GM21825 (cell line): ENCODE data around the gene OR8S1.
"Not testable (repeated sequence)": the region's sequence is repeated elsewhere in the genome, so short reads cannot be mapped to it uniquely, and the experiment has no call there.

ENCODE experiments used
- ATAC-seq: cut with Tn5 transposase; IDR thresholded peaks from one replicate; pipeline ENCODE4 v1.9.1; 2021; ENCODE audit warnings: mild to moderate bottlenecking, moderate library complexity; ENCODE audit not compliant: unreplicated experiment

The OR8S1 gene

GRCh38 chr12:48525332-48525731 lies at the start of gene OR8S1:
TSS of gene OR8S1 (plus strand) at chr12:48525632. CDS start at chr12:48525632, 0 bp downstream.
- no peak for ATAC-seq

- no peak for ATAC-seq
These were observed 43.2 kb upstream of the OR8S1 start, which contains the start of gene C12orf54 for GRCh38 chr12:48482198-48482597. TSS of gene C12orf54 (plus strand) at chr12:48482498. CDS start at chr12:48483297, 799 bp downstream.

- ATAC-seq, result no peak
These were observed 42.5 kb upstream of the OR8S1 start for GRCh38 chr12:48482930-48483329.

GRCh38 chr12:48486261-48486660 lies 39.2 kb upstream of the OR8S1 start:
- no peak for ATAC-seq

GRCh38 chr12:48486679-48487078 lies 38.8 kb upstream of the OR8S1 start:
- no peak for ATAC-seq

GRCh38 chr12:48489012-48489411 lies 36.4 kb upstream of the OR8S1 start:
- peak; percentile 96 for ATAC-seq

- ATAC-seq, result not testable (repeated sequence)
These were observed 36.0 kb upstream of the OR8S1 start for GRCh38 chr12:48489456-48489855.

GRCh38 chr12:48500281-48500680 lies 25.2 kb upstream of the OR8S1 start:
- not testable (repeated sequence) for ATAC-seq

GRCh38 chr12:48506836-48507235 lies 18.6 kb upstream of the OR8S1 start:
- not testable (repeated sequence) for ATAC-seq

GRCh38 chr12:48508987-48509386 lies 16.4 kb upstream of the OR8S1 start:
- ATAC-seq, result no peak

GRCh38 chr12:48510111-48510510 lies 15.3 kb upstream of the OR8S1 start:
- ATAC-seq, result no peak

- ATAC-seq, result peak; percentile 94
These were observed 12.6 kb upstream of the OR8S1 start for GRCh38 chr12:48512855-48513254.

GRCh38 chr12:48514728-48515127 lies 10.7 kb upstream of the OR8S1 start:
- ATAC-seq, result no peak

- not testable (repeated sequence) for ATAC-seq
These were observed 5.1 kb upstream of the OR8S1 start for GRCh38 chr12:48520381-48520780.

- ATAC-seq, result no peak
These were observed 2.6 kb downstream of the OR8S1 start for GRCh38 chr12:48527891-48528670.

GRCh38 chr12:48532601-48533000 lies 7.2 kb downstream of the OR8S1 start:
- ATAC-seq, result no peak

GRCh38 chr12:48536602-48537001 lies 11.2 kb downstream of the OR8S1 start:
- ATAC-seq, result no peak

GRCh38 chr12:48542300-48542928 lies 17.0 kb downstream of the OR8S1 start:
- no peak for ATAC-seq

- no peak for ATAC-seq
These were observed 20.5 kb downstream of the OR8S1 start for GRCh38 chr12:48545833-48546469.

GRCh38 chr12:48547012-48547411 lies 21.6 kb downstream of the OR8S1 start:
- ATAC-seq, result not testable (repeated sequence)

- not testable (repeated sequence) for ATAC-seq
These were observed 26.2 kb downstream of the OR8S1 start for GRCh38 chr12:48551636-48552035.
